Prostate gland (tissue), 2 donors: Measurements from ENCODE around the gene EVC. TPM values are rescaled to one million over a fixed set of nuclear protein-coding genes. Genes with fewer than 3 reads are reported as not detected.

ENCODE experiments used
- DNase-seq: peaks from one replicate; pipeline ENCODE4 v3.0.0-alpha.2; 2019; ENCODE audit warnings: low spot score
- H3K27ac ChIP-seq, 2 donors: fragments of 200-600 bp; sonication (generic); 2 replicates each; pipeline ENCODE4 v1.5.1; 2017 to 2019
- H3K27me3 ChIP-seq: fragments of 200-600 bp; sonication (generic); replicated peaks from 2 replicates; pipeline ENCODE4 v1.5.1; 2019; ENCODE audit not compliant: insufficient read depth
- H3K36me3 ChIP-seq, 2 donors: fragments of 200-600 bp; sonication (generic); 1 replicate in 1 of 2; 2 replicates in 1 of 2; pipeline versions ENCODE4 v1.5.1 to v1.8.1; 2017 to 2019
- H3K4me1 ChIP-seq: fragments of 200-600 bp; sonication (generic); replicated peaks from 2 replicates; pipeline ENCODE4 v1.5.1; 2019
- H3K4me3 ChIP-seq, 2 donors: fragments of 200-600 bp; sonication (generic); 2 replicates each; pipeline ENCODE4 v1.5.1; 2017 to 2019
- H3K9me3 ChIP-seq: fragments of 200-600 bp; sonication (generic); 2 replicates; pipeline ENCODE4 v1.5.1; 2017
- POLR2A ChIP-seq: fragments of 450-650 bp; IDR thresholded peaks from one replicate; pipeline ENCODE4 v1.6.1; 2016; ENCODE audit warnings: antibody characterized with exemption, mild to moderate bottlenecking
- POLR2AphosphoS5 ChIP-seq: sonication (generic); formaldehyde crosslinking; IDR thresholded peaks from one replicate; pipeline ENCODE4 v1.6.1; 2017; ENCODE audit warnings: antibody characterized with exemption
- WGBS: methylation state at CpG from one replicate; pipeline ENCODE4 v1.1.5; 2018; 5-methylcytosine and 5-hydroxymethylcytosine counted together
- intact Hi-C: fragments of 100-400 bp; cut with DNase I; formaldehyde crosslinking; loops from one replicate; pipeline ENCODE4 v1.14.2; 2022
- total RNA-seq, 2 donors: library from RNA; depleted of rRNA; stranded (reverse); fragments of >200 nt; gene quantifications; one replicate each; pipeline ENCODE4 v1.1.0, GENCODE V29; 2016
- TF ChIP-seq, protein P1 (sequence below), 4 experiments: fragments of 200-600 bp in 2 of 4; fragments of 450-650 bp in 2 of 4; sonication (generic) in 2 of 4; IDR thresholded peaks; 1 replicate in 3 of 4; 2 replicates in 1 of 4; pipeline ENCODE4 v1.5.1; 2016 to 2019; ENCODE audit warnings: antibody characterized with exemption in 4 of 4, mild to moderate bottlenecking in 2 of 4, moderate library complexity in 2 of 4

The EVC gene
- total RNA-seq, 2 donors from 2014 or later: 49.0 to 55.7 TPM

GRCh38 chr4:5701971-5702370 lies 9.0 kb upstream of the EVC start:
- no peak overlapping the region for H3K4me3 ChIP-seq
- WGBS: 90% methylated on average over 8 of the region's 8 CpGs
- H3K4me1 ChIP-seq: no peaks in the 10 kb centered on the region
- no peaks in the 10 kb centered on the region for H3K36me3 ChIP-seq
- no peak for DNase-seq
- intact Hi-C loops: no loop called here
- no peaks in the 10 kb centered on the region for H3K9me3 ChIP-seq
- no peaks in the 10 kb centered on the region for H3K27me3 ChIP-seq
- TF ChIP-seq, protein P1, sequence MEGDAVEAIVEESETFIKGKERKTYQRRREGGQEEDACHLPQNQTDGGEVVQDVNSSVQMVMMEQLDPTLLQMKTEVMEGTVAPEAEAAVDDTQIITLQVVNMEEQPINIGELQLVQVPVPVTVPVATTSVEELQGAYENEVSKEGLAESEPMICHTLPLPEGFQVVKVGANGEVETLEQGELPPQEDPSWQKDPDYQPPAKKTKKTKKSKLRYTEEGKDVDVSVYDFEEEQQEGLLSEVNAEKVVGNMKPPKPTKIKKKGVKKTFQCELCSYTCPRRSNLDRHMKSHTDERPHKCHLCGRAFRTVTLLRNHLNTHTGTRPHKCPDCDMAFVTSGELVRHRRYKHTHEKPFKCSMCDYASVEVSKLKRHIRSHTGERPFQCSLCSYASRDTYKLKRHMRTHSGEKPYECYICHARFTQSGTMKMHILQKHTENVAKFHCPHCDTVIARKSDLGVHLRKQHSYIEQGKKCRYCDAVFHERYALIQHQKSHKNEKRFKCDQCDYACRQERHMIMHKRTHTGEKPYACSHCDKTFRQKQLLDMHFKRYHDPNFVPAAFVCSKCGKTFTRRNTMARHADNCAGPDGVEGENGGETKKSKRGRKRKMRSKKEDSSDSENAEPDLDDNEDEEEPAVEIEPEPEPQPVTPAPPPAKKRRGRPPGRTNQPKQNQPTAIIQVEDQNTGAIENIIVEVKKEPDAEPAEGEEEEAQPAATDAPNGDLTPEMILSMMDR (IDR thresholded peaks at IDR 0.05): no peak
- TF ChIP-seq POLR2A: no peak
- TF ChIP-seq POLR2AphosphoS5: no peak
- H3K27ac ChIP-seq: no peak overlapping the region

- Histone ChIP-seq H3K4me3 (no peak overlapping the region), H3K4me1 (no peaks in the 10 kb centered on the region), H3K9me3 (no peaks in the 10 kb centered on the region), H3K27ac (no peak overlapping the region), H3K27me3 (no peaks in the 10 kb centered on the region), H3K36me3 (no peaks in the 10 kb centered on the region)
- intact Hi-C loops: no loop called here
- no peak for DNase-seq
- no peak for TF ChIP-seq POLR2A
- no peak for TF ChIP-seq POLR2AphosphoS5
- TF ChIP-seq, protein P1 (IDR thresholded peaks at IDR 0.05): no peak
- WGBS: 93% methylated on average over 5 of the region's 5 CpGs
Observed at GRCh38 chr4:5703831-5704230, 7.2 kb upstream of the EVC start.

DNA sequence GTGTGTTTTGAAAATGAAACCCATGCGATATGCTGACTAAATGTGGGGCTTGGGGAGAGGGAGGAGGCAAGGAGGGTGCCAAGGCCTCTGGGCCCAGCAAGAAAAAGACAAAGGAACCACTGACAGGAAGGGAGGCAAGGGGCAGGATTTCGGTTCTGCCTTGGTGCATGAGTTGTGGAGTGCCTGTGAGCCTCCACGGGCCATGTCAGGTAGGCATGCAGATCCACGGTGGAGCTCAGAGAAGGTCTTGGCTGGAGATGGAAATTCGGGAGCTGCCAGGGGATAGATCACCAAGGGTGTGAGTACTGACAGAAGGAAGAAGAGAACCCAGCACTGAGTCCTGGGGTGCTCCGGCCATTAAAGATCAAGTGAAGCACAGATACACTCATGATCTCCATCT lies 6.7 kb upstream of the EVC start:
- peaks cover 2% of the 10 kb centered on the region for H3K4me1 ChIP-seq
- TF ChIP-seq, protein P1 (IDR thresholded peaks at IDR 0.05): no peak
- TF ChIP-seq POLR2AphosphoS5: no peak
- no peak for TF ChIP-seq POLR2A
- no peak for DNase-seq
- H3K27me3 ChIP-seq: no peaks in the 10 kb centered on the region
- 89% methylated on average over 6 of the region's 6 CpGs for WGBS
- intact Hi-C loops: no loop called here
- H3K36me3 ChIP-seq: no peaks in the 10 kb centered on the region
- no peak overlapping the region for H3K27ac ChIP-seq
- no peaks in the 10 kb centered on the region for H3K9me3 ChIP-seq
- no peak overlapping the region for H3K4me3 ChIP-seq

DNA sequence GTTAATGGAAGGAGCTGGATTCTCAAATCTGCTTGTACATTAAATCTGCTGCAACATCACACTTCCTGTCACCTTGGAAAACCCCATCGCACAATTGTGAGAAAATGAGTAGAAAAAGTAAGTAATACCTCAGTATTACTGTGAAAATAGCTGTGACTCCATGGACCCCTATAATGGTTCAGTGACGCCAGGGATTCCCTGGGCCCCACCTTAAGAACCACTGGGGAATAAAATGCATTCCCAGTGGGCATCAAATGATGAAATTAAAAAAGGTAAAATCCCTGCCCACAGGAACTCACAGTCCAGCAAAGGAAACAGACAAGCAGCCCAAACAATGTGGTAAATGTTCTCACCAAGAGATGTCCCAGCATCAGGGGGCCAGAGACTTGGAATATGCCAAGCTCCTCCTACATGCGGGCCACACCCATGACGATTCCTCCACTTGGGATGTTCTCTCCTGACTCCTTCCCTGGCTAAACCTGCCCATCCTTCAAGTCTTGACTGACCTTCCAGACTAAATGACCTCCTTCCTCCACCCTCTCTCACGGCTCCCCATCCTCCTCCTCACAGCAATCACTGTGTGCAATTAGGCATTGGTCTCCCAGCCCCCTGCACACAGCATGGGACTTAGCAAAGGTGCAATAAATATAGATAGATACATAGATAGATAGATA lies 5.2 kb upstream of the EVC start:
- Histone ChIP-seq H3K27me3 (no peaks in the 10 kb centered on the region), H3K4me1 (peaks cover 4% of the 10 kb centered on the region), H3K36me3 (no peaks in the 10 kb centered on the region), H3K4me3 (no peak overlapping the region), H3K9me3 (no peaks in the 10 kb centered on the region), H3K27ac (no peak overlapping the region)
- TF ChIP-seq, protein P1 (IDR thresholded peaks at IDR 0.05): no peak
- TF ChIP-seq POLR2A (no peak), POLR2AphosphoS5 (no peak)
- DNase-seq: no peak
- WGBS: 76% methylated on average over 5 of the region's 5 CpGs
- intact Hi-C loops: no loop called here
